HG02943 (cell line): Measurements from ENCODE around the gene ZSWIM6.

Experiments used
- ATAC-seq: cut with Tn5 transposase; IDR thresholded peaks from one replicate; pipeline ENCODE4 v1.9.1; 2021; ENCODE audit warnings: mild to moderate bottlenecking, low read depth, moderate library complexity; ENCODE audit not compliant: unreplicated experiment

ZSWIM6 gene

GRCh38 chr5:61519728-61520277 lies 187.7 kb downstream of the ZSWIM6 start:
- ATAC-seq = no peak

DNA sequence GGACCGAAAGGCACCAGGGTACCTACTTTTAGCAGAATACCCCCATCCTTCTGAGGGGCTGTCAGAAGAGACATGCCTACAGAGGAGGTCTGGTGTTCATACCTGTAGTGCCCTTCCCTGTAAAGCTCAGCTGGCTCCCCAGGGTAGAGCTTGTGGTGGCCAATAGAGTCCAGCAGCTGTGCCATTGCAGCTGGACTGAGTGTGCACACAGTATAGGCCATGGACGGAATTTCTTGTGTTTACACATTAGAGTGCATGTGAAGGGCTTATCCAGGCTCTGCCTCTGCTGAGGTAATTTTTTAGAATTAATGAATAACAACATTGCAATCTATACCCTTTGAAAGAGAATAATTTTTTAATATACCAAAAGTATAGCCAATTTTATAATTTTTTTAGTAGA lies 191.0 kb downstream of the ZSWIM6 start:
- no peak for ATAC-seq

DNA sequence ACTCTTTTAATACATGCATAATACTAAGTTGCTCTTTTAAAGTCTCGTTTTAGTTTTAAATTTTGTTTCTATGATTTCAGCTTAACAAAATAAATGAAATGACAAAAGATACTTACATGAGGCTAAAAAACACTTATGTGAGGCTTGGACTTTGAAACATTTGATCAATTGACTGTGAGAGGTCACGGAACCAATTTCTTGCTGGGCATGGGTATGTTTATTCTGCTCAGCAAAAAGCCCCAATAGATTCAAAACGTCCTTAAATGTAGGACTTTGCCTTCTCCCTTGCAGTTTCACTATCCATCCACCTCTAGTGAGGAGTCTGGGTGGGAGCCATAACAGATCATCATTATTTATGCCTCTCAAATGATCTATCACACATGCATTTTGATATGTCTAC lies 191.9 kb downstream of the ZSWIM6 start:
- ATAC-seq = no peak

GRCh38 chr5:61525512-61526206 lies 193.6 kb downstream of the ZSWIM6 start:
- ATAC-seq = no peak

- no peak for ATAC-seq
Measured at GRCh38 chr5:61526207-61526519, 194.1 kb downstream of the ZSWIM6 start.

DNA sequence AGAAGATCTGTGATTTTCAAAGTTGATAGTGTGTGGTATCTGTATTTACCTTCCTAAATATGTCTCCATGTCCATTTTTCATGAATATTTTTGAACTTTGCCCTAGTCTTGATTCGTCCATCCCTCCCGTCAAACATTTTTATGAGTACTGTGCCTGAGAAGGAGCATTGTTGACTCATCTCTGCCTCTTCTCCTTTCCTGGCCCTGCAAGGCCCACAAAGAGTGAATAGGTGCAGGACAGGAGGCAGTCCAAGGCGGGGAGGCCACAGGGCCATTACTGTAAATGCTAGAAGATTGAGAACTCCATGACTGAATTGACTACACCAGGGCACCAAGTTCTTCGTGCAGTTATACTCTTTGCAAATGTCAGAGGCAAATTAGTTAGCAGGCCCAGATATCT lies 200.9 kb downstream of the ZSWIM6 start:
- no peak for ATAC-seq

DNA sequence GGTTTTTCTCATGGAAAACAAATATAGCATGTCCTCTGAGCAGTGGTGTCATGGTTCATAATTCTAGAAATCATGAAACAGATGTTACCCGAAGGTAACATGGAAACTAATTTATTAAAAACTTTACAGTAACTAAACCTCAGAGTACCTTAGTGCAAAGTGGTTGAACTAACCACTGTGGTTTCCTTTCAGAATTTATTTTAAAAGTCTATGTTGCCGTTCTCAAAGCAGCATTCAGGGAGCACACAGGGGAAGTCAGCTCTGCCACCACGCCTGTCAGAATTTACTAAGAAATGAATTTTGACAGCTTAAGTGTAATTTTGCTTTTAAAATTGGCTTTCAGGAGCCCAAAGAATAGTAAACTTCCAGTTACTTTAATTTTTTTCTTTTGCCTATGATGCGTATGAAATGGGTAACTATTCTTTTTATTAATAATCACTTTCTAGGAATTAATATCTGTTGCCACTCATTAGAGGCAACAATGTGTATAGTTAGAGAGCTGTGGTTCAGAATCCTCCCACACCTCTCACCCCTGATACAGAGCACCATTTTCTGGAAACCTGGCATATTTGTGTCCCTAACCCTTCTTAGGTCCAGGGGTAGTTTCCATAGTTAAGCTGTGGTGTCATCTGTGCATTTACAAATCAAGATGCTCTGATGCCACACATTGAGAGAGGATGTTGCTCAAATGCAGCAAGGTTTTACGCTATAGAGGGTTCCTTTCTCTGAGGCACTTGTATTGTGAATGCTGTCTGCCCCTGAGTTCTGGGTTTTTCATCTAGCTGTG lies 202.6 kb downstream of the ZSWIM6 start:
- peak; percentile 79 for ATAC-seq

DNA sequence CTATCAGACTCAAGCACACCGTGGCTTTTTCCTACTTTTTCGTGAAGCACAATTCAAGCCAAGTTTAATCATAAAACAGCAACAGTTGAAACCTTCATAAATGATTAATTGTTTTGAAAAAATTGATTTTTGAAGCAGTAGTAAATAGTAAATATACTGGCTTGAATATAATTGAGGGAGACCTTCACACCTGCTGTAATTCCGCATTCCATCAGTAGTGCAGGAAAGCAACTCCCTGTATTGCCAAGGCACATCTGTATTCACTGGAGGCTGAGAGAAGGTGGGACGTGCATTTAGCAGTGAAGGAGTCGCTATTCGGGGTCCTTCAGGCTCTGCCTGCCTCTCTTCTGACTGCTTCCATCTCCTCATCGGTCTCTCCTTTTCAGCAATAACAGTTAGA lies 203.8 kb downstream of the ZSWIM6 start:
- ATAC-seq = no peak

DNA sequence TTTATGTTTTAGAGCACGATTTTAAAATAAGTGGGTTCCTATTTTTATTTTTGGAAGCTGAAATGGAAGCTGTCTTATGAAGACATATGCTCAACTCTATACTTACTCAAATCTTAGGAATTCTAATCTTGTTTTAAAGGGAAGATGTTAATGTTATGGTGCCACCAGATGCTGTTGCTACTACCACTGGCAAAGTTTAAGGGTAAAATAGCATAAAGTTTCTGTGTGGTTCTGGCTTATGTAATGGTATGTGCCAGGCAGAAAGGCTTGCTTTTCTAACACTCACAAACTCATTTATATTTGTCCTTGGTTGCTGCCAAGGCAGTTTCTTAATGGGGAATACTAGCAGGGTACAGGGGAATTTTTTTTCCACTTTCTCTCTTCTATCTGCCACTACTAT lies 204.9 kb downstream of the ZSWIM6 start:
- no peak for ATAC-seq

DNA sequence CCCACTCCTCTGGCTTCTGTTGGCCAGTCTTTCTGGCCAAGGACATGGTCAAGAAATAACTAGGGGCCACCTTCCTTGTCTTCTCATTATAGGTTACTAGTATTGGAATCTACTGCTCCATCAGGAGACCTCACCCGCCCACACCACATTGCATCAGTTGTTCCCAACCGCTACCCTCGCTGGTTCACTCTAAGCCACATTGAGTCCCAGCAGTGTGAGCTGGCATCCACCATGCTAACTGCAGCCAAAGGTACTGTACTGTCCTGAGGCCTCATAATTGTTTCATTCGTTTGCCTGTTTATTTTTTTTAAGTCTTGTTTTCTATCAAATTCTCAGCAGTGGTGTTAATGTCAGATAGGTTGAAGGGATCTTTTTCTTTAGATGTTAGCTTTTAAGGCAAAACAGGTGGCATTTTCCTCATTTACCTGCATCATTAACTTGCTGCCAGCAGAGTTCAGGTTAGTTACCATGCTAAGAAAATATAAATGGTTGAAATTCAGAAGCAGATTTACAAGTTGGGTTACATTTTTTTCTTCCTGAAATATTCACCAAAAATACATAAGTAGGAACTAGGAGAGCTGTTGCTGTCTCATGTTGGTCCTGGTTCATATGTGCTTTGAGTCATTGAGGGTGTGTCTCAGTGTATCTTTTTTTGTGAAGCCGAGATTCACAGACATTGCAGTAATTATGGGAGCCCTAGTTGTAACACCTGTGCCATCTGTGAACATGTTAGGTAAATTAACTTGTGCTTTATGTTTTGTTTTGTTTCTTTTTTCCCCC lies 206.9 kb downstream of the ZSWIM6 start:
- ATAC-seq = no peak

DNA sequence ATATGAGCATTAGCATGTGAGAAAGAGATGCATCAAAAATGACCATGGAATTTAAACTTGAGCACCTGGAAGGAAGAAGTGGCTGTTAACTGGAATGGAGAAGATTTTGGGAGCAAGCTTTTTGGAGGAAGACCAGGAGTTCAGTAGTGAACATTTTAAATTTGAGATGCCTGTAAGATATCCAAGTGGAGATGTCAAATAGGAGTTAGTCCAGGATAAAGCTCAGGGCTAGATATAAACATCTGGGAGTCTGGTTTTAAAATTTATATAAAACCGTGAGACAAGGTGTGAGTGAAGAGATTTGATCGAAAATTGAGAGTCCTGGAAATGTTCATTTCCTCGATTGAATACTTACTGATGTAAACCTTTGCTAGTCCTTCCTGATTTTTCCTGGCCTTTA lies 217.5 kb downstream of the ZSWIM6 start:
- ATAC-seq = no peak

- ATAC-seq = no peak
Measured at GRCh38 chr5:61551637-61552313, 219.7 kb downstream of the ZSWIM6 start.

GRCh38 chr5:61559146-61559545 lies 227.1 kb downstream of the ZSWIM6 start:
- no peak for ATAC-seq

- ATAC-seq = no peak
Measured at GRCh38 chr5:61559722-61560121, 227.7 kb downstream of the ZSWIM6 start.

- ATAC-seq = no peak
Measured at GRCh38 chr5:61563401-61563800, 231.3 kb downstream of the ZSWIM6 start.

DNA sequence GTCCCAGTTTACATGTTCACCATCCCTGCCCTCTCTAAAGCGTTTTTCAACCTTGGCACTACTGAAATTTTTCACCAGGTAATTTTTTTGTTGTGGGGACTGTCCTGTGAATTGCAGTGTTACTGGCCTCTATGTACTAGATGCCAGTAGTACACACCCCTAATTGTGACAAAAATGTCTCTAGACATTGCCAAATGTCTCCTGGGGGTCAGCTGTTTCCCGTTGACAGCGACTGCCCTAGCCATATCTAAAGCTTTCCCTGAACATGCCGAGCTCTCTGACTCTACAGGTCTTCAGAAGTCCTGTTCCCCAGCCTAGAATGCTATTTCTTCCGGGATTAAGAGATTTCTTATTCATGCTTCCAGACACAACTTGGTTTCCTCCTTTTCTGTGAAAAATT lies 235.3 kb downstream of the ZSWIM6 start:
- no peak for ATAC-seq

DNA sequence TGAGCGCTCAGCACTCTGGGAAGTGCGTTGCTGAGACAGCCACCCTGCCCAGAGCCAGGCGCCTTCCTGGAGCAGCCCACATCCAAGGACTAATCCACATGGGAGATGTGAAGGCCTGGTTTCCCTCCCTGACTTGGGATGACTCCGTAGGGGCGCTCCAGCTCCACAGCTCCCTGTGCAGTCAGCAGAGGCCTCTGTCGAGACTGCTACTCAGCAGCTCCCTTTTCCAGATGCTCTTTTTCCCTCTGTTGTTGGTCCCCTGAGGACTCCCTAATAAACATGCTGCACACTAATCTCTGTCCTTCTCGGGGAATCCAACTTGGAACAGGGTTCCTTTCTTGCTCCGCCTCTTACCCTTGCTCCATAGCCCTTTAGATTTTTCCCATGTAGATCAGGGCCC lies 237.3 kb downstream of the ZSWIM6 start:
- no peak for ATAC-seq

DNA sequence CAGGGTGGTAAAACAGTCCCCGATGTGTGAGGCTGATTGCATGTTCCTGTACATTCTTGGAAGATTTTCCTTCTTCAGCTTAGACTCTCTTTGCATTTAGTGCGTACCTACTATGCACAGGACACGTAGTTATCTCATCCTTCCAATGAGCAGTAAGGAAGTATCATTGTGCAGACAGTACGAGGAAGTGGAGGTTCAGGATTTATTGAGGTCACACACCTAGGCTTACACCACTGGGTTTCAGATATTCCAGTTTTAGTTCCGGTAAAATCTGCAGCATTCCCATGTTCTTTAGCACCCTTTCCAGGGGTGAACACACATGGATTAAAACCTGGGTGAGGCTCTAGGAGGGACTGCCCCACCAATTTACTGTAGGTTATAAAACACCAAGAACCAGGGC lies 238.7 kb downstream of the ZSWIM6 start:
- no peak for ATAC-seq

- no peak for ATAC-seq
Measured at GRCh38 chr5:61572959-61573358, 240.9 kb downstream of the ZSWIM6 start.

GRCh38 chr5:61575103-61575502 lies 243.0 kb downstream of the ZSWIM6 start:
- no peak for ATAC-seq

GRCh38 chr5:61575581-61575980 lies 243.5 kb downstream of the ZSWIM6 start:
- no peak for ATAC-seq
